ENCODE measurements around the gene TMEM143.
A peak's percentile ranks its signal among the peaks of the same experiment; 100 is the strongest.

TMEM143 gene

GRCh38 chr19:48396016-48396823 lies 32.5 kb upstream of the TMEM143 start:
- no peak overlapping the region for H2BK120ac ChIP-seq (ENCODE audit: low read depth, low read length)
- WGBS (ENCODE audit: extremely low coverage, insufficient coverage, low lambda C conversion rate): no CpG with 5 or more reads among the region's 24 CpGs
- no peak overlapping the region for H2BK5ac ChIP-seq (ENCODE audit: low read length)
- peaks cover 15% of the 10 kb centered on the region for H3K27me3 ChIP-seq (ENCODE audit: insufficient read depth, low read length, poor library complexity)
- H3K4me1 ChIP-seq (ENCODE audit: control insufficient read depth, low read depth, low read length): peaks cover 5% of the 10 kb centered on the region
- H3K9ac ChIP-seq (ENCODE audit: low read length): no peak overlapping the region
- H4K8ac ChIP-seq (ENCODE audit: low read depth, low read length): no peak overlapping the region
- H3K4ac ChIP-seq (ENCODE audit: low read depth, low read length): no peak overlapping the region
- H3K79me2 ChIP-seq (ENCODE audit: control insufficient read depth, insufficient read depth, low read length): peaks cover under 1% of the 10 kb centered on the region
- no peak overlapping the region for H3K56ac ChIP-seq (ENCODE audit: low read length)
- H3K4me2 ChIP-seq (ENCODE audit: low read length): no peak overlapping the region
- H3K23ac ChIP-seq (ENCODE audit: low read length): no peak overlapping the region
- H2AK5ac ChIP-seq (ENCODE audit: low read length): no peak overlapping the region
- no peaks in the 10 kb centered on the region for H3K79me1 ChIP-seq (ENCODE audit: low read length)
- H3K18ac ChIP-seq (ENCODE audit: low read length): no peak overlapping the region
- no peak for DNase-seq
- H4K5ac ChIP-seq (ENCODE audit: low read length): no peak overlapping the region
- H3K36me3 ChIP-seq (ENCODE audit: control insufficient read depth, insufficient read depth, low read length): no peaks in the 10 kb centered on the region
- no peak overlapping the region for H3K4me3 ChIP-seq (ENCODE audit: low read length)
- H3K27ac ChIP-seq (ENCODE audit: low read depth, low read length): no peak overlapping the region
- H2BK15ac ChIP-seq (replicated peaks; ENCODE audit: low read depth): no peak overlapping the region

- Histone ChIP-seq H3K23ac (ENCODE audit: low read length) (peak overlapping the region; percentile 32), H2BK120ac (ENCODE audit: low read depth, low read length) (no peak overlapping the region), H3K4me3 (ENCODE audit: low read length) (no peak overlapping the region), H3K27me3 (ENCODE audit: insufficient read depth, low read length, poor library complexity) (peaks cover 15% of the 10 kb centered on the region), H3K4me1 (ENCODE audit: control insufficient read depth, low read depth, low read length) (peaks cover 5% of the 10 kb centered on the region), H2AK5ac (ENCODE audit: low read length) (no peak overlapping the region), H3K56ac (ENCODE audit: low read length) (peak overlapping the region; percentile 44), H3K9ac (ENCODE audit: low read length) (no peak overlapping the region), H3K27ac (ENCODE audit: low read depth, low read length) (no peak overlapping the region), H4K5ac (ENCODE audit: low read length) (no peak overlapping the region), H3K18ac (ENCODE audit: low read length) (no peak overlapping the region), H3K36me3 (ENCODE audit: control insufficient read depth, insufficient read depth, low read length) (no peaks in the 10 kb centered on the region), H3K79me1 (ENCODE audit: low read length) (peaks cover 2% of the 10 kb centered on the region), H4K8ac (ENCODE audit: low read depth, low read length) (no peak overlapping the region), H2BK5ac (ENCODE audit: low read length) (no peak overlapping the region), H3K4me2 (ENCODE audit: low read length) (no peak overlapping the region), H3K79me2 (ENCODE audit: control insufficient read depth, insufficient read depth, low read length) (peaks cover 7% of the 10 kb centered on the region), H3K4ac (ENCODE audit: low read depth, low read length) (no peak overlapping the region), H2BK15ac (replicated peaks; ENCODE audit: low read depth) (no peak overlapping the region)
- no peak for DNase-seq
- no CpG with 5 or more reads among the region's 9 CpGs for WGBS (ENCODE audit: extremely low coverage, insufficient coverage, low lambda C conversion rate)
Measured at GRCh38 chr19:48395499-48395898, 31.8 kb upstream of the TMEM143 start.

GRCh38 chr19:48395170-48395455 lies 31.4 kb upstream of the TMEM143 start:
- Histone ChIP-seq H2AK5ac (ENCODE audit: low read length) (peak overlapping the region; percentile 43), H3K79me1 (ENCODE audit: low read length) (peaks cover 2% of the 10 kb centered on the region), H3K79me2 (ENCODE audit: control insufficient read depth, insufficient read depth, low read length) (peaks cover 11% of the 10 kb centered on the region), H3K27me3 (ENCODE audit: insufficient read depth, low read length, poor library complexity) (peaks cover 15% of the 10 kb centered on the region), H3K56ac (ENCODE audit: low read length) (peak overlapping the region; percentile 44), H3K23ac (ENCODE audit: low read length) (no peak overlapping the region), H3K27ac (ENCODE audit: low read depth, low read length) (no peak overlapping the region), H3K18ac (ENCODE audit: low read length) (no peak overlapping the region), H3K4ac (ENCODE audit: low read depth, low read length) (no peak overlapping the region), H2BK15ac (replicated peaks; ENCODE audit: low read depth) (no peak overlapping the region), H3K4me3 (ENCODE audit: low read length) (no peak overlapping the region), H3K4me2 (ENCODE audit: low read length) (no peak overlapping the region), H3K9ac (ENCODE audit: low read length) (no peak overlapping the region), H4K5ac (ENCODE audit: low read length) (no peak overlapping the region), H3K36me3 (ENCODE audit: control insufficient read depth, insufficient read depth, low read length) (no peaks in the 10 kb centered on the region), H3K4me1 (ENCODE audit: control insufficient read depth, low read depth, low read length) (peaks cover 5% of the 10 kb centered on the region), H2BK5ac (ENCODE audit: low read length) (no peak overlapping the region), H2BK120ac (ENCODE audit: low read depth, low read length) (no peak overlapping the region), H4K8ac (ENCODE audit: low read depth, low read length) (no peak overlapping the region)
- DNase-seq: no peak
- WGBS (ENCODE audit: extremely low coverage, insufficient coverage, low lambda C conversion rate): no CpG with 5 or more reads among the region's 6 CpGs

- Histone ChIP-seq H2BK120ac (ENCODE audit: low read depth, low read length) (no peak overlapping the region), H3K79me1 (ENCODE audit: low read length) (peaks cover 2% of the 10 kb centered on the region), H2BK5ac (ENCODE audit: low read length) (no peak overlapping the region), H3K27ac (ENCODE audit: low read depth, low read length) (no peak overlapping the region), H3K4me3 (ENCODE audit: low read length) (no peak overlapping the region), H3K4ac (ENCODE audit: low read depth, low read length) (no peak overlapping the region), H4K8ac (ENCODE audit: low read depth, low read length) (no peak overlapping the region), H3K27me3 (ENCODE audit: insufficient read depth, low read length, poor library complexity) (peaks cover 15% of the 10 kb centered on the region), H3K4me1 (ENCODE audit: control insufficient read depth, low read depth, low read length) (peaks cover 4% of the 10 kb centered on the region), H3K4me2 (ENCODE audit: low read length) (no peak overlapping the region), H3K9ac (ENCODE audit: low read length) (peak overlapping the region; percentile 66), H2BK15ac (replicated peaks; ENCODE audit: low read depth) (no peak overlapping the region), H2AK5ac (ENCODE audit: low read length) (peak overlapping the region; percentile 43), H4K5ac (ENCODE audit: low read length) (no peak overlapping the region), H3K56ac (ENCODE audit: low read length) (peak overlapping the region; percentile 87), H3K18ac (ENCODE audit: low read length) (no peak overlapping the region), H3K79me2 (ENCODE audit: control insufficient read depth, insufficient read depth, low read length) (peaks cover 11% of the 10 kb centered on the region), H3K23ac (ENCODE audit: low read length) (no peak overlapping the region), H3K36me3 (ENCODE audit: control insufficient read depth, insufficient read depth, low read length) (no peaks in the 10 kb centered on the region)
- WGBS (ENCODE audit: extremely low coverage, insufficient coverage, low lambda C conversion rate): no CpG with 5 or more reads among the region's 38 CpGs
- no peak for DNase-seq
Measured at GRCh38 chr19:48394331-48395169, 30.8 kb upstream of the TMEM143 start.

GRCh38 chr19:48393559-48394330 lies 30.0 kb upstream of the TMEM143 start, which contains the start of gene GRIN2D:
Gene GRIN2D, plus strand, starts transcription at chr19:48393668. Its CDS starts 4,725 bp downstream, at chr19:48398393.
- H3K27me3 ChIP-seq (ENCODE audit: insufficient read depth, low read length, poor library complexity): peaks cover 15% of the 10 kb centered on the region
- no CpG with 5 or more reads among the region's 40 CpGs for WGBS (ENCODE audit: extremely low coverage, insufficient coverage, low lambda C conversion rate)

More at GRCh38 chr19:48393559-48394330, 30.0 kb upstream of the TMEM143 start, which contains the start of gene GRIN2D:
- Histone ChIP-seq H2BK120ac (ENCODE audit: low read depth, low read length) (no peak within 1 kb of the TSS), H2BK15ac (replicated peaks; ENCODE audit: low read depth) (no peak within 1 kb of the TSS), H4K8ac (ENCODE audit: low read depth, low read length) (no peak within 1 kb of the TSS), H3K18ac (ENCODE audit: low read length) (no peak within 1 kb of the TSS), H3K79me2 (ENCODE audit: control insufficient read depth, insufficient read depth, low read length) (peaks cover 11% of the 10 kb centered on the region), H3K79me1 (ENCODE audit: low read length) (peaks cover 5% of the 10 kb centered on the region), H4K5ac (ENCODE audit: low read length) (no peak within 1 kb of the TSS), H3K4me1 (ENCODE audit: control insufficient read depth, low read depth, low read length) (peaks cover 4% of the 10 kb centered on the region), H3K36me3 (ENCODE audit: control insufficient read depth, insufficient read depth, low read length) (peaks cover 3% of the 10 kb centered on the region), H3K9ac (ENCODE audit: low read length) (peak within 1 kb of the TSS; percentile 66), H2BK5ac (ENCODE audit: low read length) (no peak within 1 kb of the TSS), H3K4me3 (ENCODE audit: low read length) (no peak within 1 kb of the TSS), H3K4ac (ENCODE audit: low read depth, low read length) (no peak within 1 kb of the TSS), H3K4me2 (ENCODE audit: low read length) (peak within 1 kb of the TSS; percentile 45), H3K56ac (ENCODE audit: low read length) (peak within 1 kb of the TSS; percentile 87), H3K23ac (ENCODE audit: low read length) (peak within 1 kb of the TSS; percentile 57), H3K27ac (ENCODE audit: low read depth, low read length) (no peak within 1 kb of the TSS), H2AK5ac (ENCODE audit: low read length) (no peak within 1 kb of the TSS)
- peak; percentile 78 for DNase-seq

Measured in mesendoderm (in vitro differentiated cells).